NCI-H1930 (cell line): ENCODE results near the gene BCO2.
"Not testable (repeated sequence)": the region's sequence is repeated elsewhere in the genome, so short reads cannot be mapped to it uniquely, and the experiment has no call there.

ENCODE experiments used
- DNase-seq, 2 experiments: peaks; one replicate each; lab custom pipeline; 2025; lab: John Stamatoyannopoulos, UW

BCO2 gene

DNA sequence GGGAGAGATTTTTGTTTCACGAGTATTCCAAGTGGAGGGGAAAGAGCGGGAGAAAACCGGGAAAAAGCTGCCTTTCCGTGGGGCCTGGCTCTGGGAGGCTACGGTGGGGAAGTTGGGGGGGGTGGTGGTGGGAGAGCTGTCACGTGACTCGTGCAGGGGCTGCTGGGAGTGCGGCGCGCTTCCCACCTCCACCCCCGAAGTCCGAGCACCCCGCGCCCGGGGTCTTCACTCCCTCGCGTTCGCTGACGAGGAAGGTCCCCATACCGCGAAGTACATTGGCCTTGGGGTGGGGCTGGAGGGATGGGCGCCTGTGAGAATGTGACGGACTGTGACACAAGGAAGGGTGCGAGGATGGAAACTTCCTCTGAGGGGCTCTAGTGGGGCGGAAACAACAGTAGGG lies 8.2 kb upstream of the BCO2 start, which contains the start of gene TEX12:
Gene TEX12 (plus strand): TSS at position 228 of the 400 bp plus-strand sequence. CDS start 1,897 bp downstream, outside the sequence.
- no peak for DNase-seq

DNA sequence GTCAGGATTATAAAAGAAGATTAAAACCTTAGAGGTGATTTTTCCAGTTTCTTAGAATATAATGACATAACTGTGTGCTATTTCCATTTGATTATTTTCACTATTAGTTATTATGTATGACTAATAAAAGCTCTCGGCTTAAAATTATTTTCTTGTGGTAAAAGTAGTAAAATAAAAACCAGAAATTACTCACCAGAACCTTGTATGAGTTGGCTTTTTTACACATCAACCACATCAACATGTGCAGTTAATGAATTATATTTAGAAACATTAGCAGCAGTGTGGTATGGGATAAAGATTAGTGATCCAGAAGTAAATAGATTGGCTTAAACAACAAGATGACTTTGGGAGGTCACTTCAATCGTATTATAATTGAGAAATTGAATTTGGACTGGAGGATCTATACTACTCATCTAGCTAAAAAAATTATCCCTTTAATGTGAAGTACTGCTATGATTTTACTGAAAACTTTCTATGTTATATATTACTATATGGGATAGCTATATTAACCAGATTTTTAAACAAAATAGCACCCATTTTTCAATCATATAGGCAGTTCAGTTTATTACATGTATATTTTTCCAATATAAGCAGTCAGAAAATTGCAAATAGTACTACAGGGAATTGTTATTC lies 2.8 kb upstream of the BCO2 start:
- no peak for DNase-seq

GRCh38 chr11:112173152-112173551 lies 2.2 kb upstream of the BCO2 start:
- no peak for DNase-seq

- DNase-seq = no peak
These were observed 264 bp downstream of the BCO2 start for GRCh38 chr11:112175599-112175952.

GRCh38 chr11:112176077-112176476 lies 765 bp downstream of the BCO2 start:
- DNase-seq = no peak

- no peak for DNase-seq
These were observed 2.3 kb downstream of the BCO2 start for GRCh38 chr11:112177589-112177988.

GRCh38 chr11:112178428-112178827 lies 3.1 kb downstream of the BCO2 start:
- DNase-seq = no peak

- DNase-seq = no peak
These were observed 3.6 kb downstream of the BCO2 start for GRCh38 chr11:112178936-112179335.

DNA sequence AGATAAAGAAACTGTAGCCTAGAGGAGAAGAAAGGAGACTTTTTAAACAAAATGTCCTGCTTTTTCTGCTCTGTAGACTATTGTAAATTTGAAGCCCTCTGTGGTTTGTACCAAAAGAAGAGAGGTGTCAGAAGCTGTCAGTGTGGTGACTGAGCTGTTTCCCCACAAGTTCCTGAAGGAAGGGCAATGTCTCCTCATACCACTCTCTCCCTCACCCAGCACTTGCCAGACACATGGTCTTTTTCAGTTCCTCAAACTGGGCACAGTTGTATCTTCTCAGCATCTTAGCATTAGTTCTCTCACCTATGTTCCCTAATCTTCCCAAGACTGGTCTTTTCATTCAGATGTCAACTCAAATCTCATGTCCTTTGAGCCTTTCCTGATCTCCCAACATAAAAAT lies 4.3 kb downstream of the BCO2 start:
- no peak for DNase-seq

- DNase-seq = no peak
These were observed 7.6 kb downstream of the BCO2 start for GRCh38 chr11:112182867-112183266.

DNA sequence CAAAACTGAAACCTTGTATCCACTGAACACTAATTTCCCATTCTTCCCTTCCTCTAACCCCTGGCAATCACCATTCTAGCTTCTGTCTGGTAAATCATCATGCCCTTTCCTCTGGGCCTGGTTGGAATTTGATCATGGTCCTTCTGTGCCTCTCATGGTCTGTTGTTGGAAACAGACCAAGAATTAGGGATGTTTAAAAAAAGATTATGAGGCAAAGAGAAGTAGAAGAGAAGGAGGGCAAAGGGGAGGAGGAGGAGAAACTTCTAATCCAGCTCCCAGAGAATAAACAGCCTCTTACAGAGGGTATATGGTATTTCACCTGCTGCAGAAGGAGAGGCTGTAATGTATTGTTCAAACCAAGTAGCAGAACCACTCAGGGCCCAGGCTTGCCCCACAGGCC lies 10.6 kb downstream of the BCO2 start:
- no peak for DNase-seq

DNA sequence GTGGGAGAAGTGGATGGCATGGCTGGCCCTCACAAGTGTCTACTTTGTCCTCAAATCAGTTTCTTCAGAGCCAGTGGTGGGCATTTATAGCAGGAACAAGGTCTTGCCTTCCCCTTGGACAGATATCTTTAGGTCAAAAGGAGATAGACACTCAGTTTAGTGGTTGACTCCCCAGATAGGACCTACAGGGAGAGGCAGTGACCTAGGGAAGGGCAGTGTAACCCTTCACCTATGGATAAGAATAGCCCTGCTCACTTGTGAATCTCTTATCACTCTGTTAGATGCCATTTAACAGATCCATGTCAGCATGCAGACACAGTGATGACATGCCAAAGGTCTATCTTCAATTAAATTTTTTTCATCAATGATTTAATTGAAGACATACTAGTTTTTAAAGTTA lies 11.0 kb downstream of the BCO2 start:
- DNase-seq = no peak

- DNase-seq = not testable (repeated sequence)
These were observed 19.8 kb downstream of the BCO2 start for GRCh38 chr11:112195113-112195512.

- no peak for DNase-seq
These were observed 20.6 kb downstream of the BCO2 start for GRCh38 chr11:112195951-112196351.

- DNase-seq = no peak
These were observed 21.3 kb downstream of the BCO2 start for GRCh38 chr11:112196519-112197087.

DNA sequence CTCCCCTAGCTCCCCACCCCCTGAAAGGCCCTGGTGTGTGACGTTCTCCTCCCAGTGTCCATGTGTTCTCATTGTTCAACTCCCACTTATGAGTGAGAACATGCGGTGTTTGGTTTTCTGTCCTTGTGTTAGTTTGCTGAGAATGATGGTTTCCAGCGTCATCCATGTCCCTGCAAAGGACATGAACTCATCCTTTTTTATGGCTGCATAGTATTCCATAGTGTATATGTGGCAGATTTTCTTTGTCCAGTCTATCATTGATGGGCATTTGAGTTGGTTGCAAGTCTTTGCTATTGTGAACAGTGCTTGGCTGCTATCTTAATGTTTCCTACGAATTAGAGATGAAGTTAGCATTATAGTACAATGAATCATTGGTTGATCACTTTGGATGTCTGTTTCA lies 23.8 kb downstream of the BCO2 start:
- not testable (repeated sequence) for DNase-seq

DNA sequence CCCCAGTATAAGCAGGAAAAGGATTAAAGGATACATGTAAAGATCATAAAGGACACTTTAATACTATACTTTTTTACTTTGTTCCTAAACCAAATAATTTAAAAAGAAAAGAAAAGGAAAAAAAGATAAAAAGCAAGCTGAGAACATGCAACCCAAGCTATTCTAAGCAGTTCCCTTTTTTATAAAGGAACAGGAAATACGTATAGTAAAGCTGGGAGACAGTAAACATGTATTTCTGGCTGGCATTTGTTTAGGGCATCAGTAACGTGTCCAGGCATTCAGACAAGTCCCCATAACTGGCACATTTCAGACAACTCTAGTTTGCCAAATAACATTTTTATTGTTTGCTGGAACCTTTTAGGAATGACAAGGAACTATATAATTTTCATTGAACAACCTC lies 24.9 kb downstream of the BCO2 start:
- DNase-seq = no peak

DNA sequence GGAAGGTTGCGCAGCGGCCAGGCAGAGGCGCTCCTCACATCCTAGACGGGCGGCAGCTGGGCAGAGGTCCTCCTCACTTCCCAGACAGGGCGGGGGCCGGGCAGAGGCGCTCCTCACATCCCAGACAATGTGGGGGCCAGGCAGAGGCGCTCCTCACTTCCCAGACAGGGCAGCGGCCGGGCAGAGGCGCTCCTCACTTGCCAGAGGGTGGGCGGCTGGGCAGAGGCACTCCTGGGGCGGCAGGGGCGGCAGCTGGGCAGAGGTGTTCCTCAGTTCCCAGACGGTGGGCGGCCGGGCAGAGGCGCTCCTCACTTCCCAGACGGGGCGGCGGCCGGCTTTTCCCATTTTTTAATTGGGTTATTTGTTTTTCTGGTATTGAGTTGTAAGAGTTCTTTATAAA lies 30.8 kb downstream of the BCO2 start:
- no peak for DNase-seq

- no peak for DNase-seq
These were observed 35.6 kb downstream of the BCO2 start for GRCh38 chr11:112210890-112211289.

DNA sequence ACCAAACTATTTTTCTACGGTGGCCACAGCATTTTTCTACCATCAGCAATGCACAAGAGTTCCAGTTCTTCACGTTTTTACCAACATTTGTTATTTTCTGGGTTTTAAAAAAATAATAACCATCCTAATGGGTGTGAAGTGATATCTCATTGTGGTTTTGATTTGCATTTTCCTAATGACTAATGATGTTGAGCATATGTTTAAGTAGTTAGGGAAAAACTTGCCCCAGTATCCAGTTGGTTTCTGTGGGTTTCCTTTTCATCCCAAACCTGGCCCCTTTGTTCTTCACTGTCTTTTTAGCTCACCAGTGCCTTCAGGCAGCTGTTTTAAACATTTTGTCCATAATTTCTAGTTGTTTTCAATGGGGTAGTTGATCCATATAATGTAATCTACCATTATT lies 36.2 kb downstream of the BCO2 start:
- no peak for DNase-seq

GRCh38 chr11:112212290-112212689 lies 37.0 kb downstream of the BCO2 start:
- no peak for DNase-seq

DNA sequence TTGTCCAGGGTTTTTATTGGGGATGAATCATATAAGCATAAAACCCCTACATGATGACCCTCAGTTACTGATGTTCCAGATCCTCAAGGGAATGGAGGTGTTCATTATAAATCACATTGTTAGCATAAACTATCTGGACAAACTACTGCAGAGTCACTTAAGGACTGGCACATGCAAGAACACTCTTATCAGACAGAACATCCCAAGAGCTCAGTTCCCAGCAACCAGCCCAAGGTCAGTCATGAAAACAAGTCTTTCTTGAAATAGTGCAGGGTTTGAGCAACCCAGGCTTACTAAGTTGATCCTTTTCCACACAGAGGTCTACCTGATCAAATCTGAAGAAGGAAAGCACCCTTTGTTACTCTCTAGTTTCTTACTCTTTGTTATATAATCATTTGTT lies 37.4 kb downstream of the BCO2 start:
- no peak for DNase-seq

GRCh38 chr11:112213753-112214152 lies 38.4 kb downstream of the BCO2 start:
- no peak for DNase-seq

GRCh38 chr11:112215621-112216020 lies 40.3 kb downstream of the BCO2 start:
- DNase-seq = no peak
